NCI-H345 treated with DMSO at 0.1 percent for 48 hours (cell line): ENCODE measurements around the gene INVS.
A peak's percentile ranks its signal among the peaks of the same experiment; 100 is the strongest.
"Not testable (repeated sequence)": the region's sequence is repeated elsewhere in the genome, so short reads cannot be mapped to it uniquely, and the experiment has no call there.

Experiments
- DNase-seq: peaks from one replicate; lab custom pipeline; 2025; ENCODE audit not compliant: unreplicated experiment; lab: John Stamatoyannopoulos, UW

The INVS gene

DNA sequence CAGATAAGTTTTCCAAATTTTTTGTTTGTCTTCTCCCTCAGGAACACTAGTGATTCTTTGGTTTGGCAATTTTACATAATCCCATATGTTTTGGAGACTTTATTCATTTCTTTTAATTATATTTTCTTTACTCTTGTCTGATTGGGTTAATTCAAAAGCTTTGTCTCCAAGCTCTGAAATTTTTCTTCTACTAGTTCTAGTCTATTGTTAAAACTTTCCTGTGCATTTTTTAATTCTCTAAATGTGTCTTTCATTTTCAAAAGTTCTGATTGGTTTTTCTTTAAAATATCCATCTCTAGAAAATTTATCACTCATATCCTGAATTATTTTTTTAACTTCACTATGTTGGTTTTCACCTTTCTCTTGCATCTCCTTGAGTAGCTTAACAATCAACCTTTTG is 92.2 kb downstream of the INVS start:
- no peak for DNase-seq

- no peak for DNase-seq
Observed at GRCh38 chr9:100193078-100193477, 94.0 kb downstream of the INVS start.

GRCh38 chr9:100196215-100196614 is 97.2 kb downstream of the INVS start:
- DNase-seq = no peak

DNA sequence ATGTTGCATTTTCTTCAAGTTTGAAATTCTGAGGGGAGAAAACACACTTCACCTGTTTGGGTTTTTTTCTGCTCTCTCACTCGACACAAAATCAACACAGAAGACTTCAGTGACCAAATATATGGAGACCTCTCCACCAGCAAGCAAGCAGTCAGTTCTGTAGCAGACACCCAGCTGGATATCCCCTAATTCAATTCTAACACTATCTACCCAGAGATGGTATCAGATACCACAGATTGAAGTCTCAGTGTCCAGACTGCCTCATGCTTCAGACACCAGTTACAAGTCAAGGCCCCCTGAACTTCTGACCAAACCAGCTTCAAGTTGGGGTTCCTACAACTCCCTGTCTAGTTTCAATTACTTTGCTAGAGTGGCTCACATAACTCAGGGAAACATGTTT is 97.8 kb downstream of the INVS start:
- DNase-seq = no peak

- DNase-seq = no peak
Observed at GRCh38 chr9:100197553-100197952, 98.5 kb downstream of the INVS start.

DNA sequence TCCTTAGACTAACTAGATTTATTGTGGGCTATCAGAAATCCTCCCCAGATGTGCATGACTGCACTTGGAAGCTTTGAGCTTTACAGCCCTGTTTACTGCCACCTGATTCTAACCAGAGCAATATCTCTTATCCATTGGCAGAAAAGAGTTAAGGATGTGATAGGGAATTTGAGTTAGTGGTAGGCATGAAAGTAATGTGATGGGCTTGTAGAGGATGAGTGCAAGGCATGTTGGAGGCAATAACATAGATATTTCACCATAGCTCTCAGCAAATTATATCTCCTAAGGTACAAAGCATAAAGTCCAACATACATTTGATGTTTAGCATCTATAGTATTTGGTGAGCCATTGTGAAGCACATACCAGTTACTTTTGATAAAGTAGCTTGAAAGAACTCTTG is 103.8 kb downstream of the INVS start:
- DNase-seq = no peak

DNA sequence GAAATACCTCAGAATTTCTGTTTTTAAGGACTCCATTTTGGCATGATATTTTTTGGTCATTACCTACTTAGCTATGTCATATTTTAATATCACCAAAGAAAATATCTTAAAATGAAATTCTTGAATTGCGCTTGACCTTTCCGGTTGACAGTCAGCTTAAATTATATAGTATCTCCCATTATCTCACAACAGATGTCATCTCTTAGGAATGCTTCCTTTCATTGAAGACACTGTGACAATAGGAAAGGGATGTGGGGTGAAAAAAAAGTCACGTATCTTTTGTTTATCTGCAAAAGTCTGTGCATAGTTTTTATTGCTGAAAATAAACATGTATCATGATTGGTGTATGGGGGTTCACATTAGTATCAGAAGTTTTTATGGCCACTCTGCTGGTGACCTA is 105.8 kb downstream of the INVS start:
- DNase-seq = no peak

- no peak for DNase-seq
Observed at GRCh38 chr9:100206899-100207298, 107.9 kb downstream of the INVS start.

- DNase-seq = no peak
Observed at GRCh38 chr9:100208673-100209072, 109.6 kb downstream of the INVS start.

DNA sequence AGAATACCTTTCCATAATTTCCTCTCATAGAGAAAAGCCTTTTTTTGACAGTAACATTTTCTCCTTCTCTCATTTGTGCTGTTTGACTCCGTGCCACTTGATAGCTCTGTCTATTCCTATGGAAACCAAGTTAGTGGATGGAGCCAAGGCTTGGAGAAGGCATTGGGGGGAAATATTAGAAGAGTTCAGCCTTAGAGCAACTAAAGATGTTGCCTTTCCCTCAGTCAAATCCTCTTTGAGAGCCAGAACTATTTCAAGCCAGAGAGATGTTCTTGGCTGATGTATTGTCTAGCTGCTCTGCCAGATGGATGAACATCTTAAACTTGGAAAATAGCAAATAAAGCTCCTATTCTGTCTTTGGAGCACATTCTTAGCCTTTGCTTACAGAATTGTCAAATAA is 112.4 kb downstream of the INVS start:
- no peak for DNase-seq

DNA sequence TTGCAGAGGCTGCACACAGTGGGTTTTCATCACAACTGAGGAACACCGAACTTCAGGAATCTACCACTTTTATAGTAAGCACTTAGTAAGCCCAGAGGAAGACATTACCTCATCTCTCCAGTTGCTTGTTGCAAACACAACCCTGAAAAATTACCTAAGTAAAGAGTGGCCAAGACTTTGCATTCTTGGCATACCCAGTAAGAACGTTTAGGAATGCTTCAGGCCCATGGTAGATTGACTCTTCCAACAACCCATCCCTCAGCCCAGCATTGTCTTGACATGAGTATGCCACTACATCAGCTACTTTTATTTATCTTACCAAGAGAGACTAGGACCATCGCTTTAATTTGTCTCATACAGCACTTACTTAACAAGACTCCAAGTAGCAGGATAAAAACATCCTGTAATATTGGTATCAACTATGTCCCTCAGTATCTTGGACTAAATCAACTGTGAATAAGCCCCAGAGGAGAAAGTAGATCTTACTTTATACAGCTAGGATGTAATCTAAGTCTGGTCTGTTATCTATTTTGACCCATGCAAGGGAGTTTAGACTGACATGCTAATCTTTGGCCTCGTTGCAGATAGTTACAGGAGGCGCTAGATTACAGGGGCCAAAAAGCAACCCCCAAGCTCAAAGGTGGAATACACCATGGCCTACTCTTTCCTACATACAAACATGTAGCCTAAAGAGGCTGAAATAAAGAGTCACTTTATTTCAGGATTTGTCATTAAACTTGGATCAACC is 114.9 kb downstream of the INVS start:
- no peak for DNase-seq

GRCh38 chr9:100216178-100216787 is 117.2 kb downstream of the INVS start:
- no peak for DNase-seq

DNA sequence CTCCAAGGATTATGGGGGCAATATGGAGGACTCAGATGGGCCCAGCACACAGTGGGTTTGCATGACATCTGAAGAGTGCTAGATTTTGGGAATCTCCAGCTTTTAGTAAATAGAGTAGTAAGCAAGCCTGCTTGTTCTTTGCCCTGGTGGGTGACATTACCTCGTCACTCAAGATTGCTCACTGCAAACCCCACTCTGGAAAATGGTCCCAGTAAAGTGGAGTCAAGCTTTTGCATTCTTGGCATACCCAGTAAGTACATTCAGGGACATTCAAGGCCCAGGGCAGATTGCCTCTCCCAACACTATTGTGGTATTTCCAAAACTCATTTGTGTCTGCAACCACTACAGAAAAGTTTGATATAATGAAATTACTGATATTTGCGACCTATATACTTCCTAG is 118.5 kb downstream of the INVS start:
- DNase-seq = no peak

DNA sequence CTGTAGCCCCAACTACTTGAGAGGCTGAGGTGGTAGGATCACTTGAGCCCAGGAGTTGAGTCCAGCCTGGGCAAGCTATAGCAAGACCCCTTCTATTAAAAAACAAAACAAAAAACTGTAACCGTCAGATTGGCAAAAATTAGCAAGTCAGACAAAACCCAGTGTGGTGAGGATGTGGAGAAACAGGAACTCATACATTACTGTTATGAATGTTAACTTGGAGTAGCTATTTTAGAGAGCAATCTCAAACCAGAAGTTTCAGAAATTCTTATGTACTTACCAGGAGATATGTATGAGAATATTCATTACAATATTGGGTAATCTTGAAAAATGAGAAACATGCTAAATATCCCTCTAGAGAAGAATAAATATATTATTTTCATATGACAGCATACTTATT is 120.3 kb downstream of the INVS start:
- DNase-seq = no peak

GRCh38 chr9:100220936-100221335 is 121.9 kb downstream of the INVS start:
- no peak for DNase-seq

DNA sequence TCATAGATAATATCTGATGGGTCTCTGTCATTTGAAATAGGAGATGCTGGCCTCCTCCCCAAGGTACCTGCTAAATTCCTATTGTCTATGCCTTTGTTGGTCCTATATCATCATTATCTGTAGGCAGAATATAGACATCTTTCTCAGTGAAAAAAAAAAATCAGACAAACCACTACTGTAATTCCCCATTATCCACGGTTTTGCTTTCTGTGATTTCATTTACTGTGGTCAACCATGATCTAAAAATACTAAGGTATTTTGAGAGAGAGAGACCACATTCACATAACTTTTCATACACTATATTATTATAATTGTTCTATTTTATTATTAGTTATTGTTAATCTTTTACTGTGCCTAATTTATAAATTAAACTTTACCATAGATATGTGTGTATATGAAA is 122.5 kb downstream of the INVS start:
- no peak for DNase-seq

- no peak for DNase-seq
Observed at GRCh38 chr9:100222674-100223073, 123.6 kb downstream of the INVS start.

- no peak for DNase-seq
Observed at GRCh38 chr9:100227636-100228035, 128.6 kb downstream of the INVS start.

DNA sequence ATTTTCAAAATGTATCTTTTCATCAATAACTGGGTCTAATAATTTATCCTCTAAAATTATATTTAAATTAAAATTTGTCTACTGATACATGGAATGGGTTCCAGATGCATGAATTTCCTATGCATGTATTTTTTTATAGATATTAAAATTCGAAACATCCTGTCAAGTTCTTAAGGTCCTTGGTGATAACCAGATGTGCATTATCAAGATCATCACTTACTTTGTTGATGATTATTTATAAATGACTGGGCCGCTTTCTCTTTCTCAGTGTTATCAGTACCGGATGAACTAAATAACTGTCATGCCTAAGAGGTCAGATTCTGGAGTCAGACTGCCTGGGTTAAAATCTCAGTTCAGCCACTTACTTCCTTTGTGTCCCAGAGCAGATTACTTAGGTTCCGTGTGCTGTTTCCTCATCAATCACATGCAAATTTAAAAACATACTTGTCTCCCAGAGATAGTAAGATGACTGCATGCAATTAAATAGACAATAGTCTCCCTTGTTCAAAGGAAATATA is 129.4 kb downstream of the INVS start:
- DNase-seq = no peak

DNA sequence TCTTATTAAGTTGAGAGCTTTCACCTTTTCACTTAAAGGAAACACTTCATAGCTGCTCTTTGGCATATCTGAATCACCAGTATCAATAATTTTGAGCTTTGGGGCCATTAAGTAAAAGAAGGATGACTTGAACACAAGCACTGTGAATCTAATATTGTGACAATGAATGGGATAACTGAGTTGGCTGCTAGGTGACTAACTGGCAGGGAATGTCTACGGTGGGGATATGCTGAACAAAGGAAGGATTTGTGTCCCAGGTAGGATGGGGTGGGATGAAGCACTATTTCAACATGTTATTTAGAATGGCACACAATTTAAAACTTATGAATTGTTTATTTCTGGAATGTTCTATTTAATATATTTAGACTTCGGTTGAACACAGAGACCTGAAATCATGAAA is 130.1 kb downstream of the INVS start:
- no peak for DNase-seq

- DNase-seq = peak; percentile 65
Observed at GRCh38 chr9:100229561-100229960, 130.5 kb downstream of the INVS start.

DNA sequence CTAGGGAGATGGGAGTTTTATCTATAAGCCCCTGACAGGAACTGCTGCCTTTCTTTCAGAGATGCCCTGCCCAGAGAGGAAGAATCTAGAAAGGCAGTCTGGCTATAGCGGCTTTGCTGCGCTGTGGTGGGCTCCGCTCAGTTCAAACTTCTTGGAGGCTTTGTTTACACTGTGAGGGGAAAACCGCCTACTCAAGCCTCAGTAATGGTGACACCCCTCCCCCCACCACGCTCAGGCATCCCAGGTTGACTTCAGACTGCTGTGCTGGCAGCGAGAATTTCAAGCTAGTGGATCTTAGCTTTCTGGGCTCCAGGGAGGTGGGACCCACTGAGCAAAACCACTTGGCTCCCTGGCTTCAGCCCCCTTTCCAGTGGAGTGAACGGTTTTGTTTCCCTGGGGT is 137.9 kb downstream of the INVS start:
- DNase-seq = not testable (repeated sequence)

- DNase-seq = no peak
Observed at GRCh38 chr9:100240512-100240911, 141.5 kb downstream of the INVS start.
